ENCODE measurements around the gene PHACTR3. TPM values are rescaled to one million over a fixed set of nuclear protein-coding genes. Genes with fewer than 3 reads are reported as not detected.

The PHACTR3 gene
- total RNA-seq, 3 donors from 2014 or later: 0.41 to 3.4 (median 1.1) TPM

GRCh38 chr20:59677586-59677985, 73.2 kb downstream of the PHACTR3 start:
- no peak for ATAC-seq
- intact Hi-C loops (cut with DNase I, micrococcal nuclease): no loop called here
- no peaks in the 10 kb centered on the region for H3K9me3 ChIP-seq

GRCh38 chr20:59678288-59678687, 73.9 kb downstream of the PHACTR3 start:
- no peaks in the 10 kb centered on the region for H3K9me3 ChIP-seq
- H3K36me3 ChIP-seq (ENCODE audit: low read depth): no peaks in the 10 kb centered on the region
- H3K4me1 ChIP-seq (ENCODE audit: low read depth): no peaks in the 10 kb centered on the region
- no peak for TF ChIP-seq CTCF (IDR thresholded peaks at IDR 0.05)
- DNase-seq (no peak), ATAC-seq (no peak)
- intact Hi-C loops (cut with DNase I, micrococcal nuclease): no loop called here
- H3K4me3 ChIP-seq: no peak overlapping the region

More at GRCh38 chr20:59677586-59677985, 73.2 kb downstream of the PHACTR3 start:
- no peaks in the 10 kb centered on the region for H3K36me3 ChIP-seq (ENCODE audit: low read depth)
- DNase-seq: no peak
- no peak for TF ChIP-seq CTCF (IDR thresholded peaks at IDR 0.05)
- no peak overlapping the region for H3K4me3 ChIP-seq
- H3K4me1 ChIP-seq (ENCODE audit: low read depth): no peaks in the 10 kb centered on the region

GRCh38 chr20:59678951-59679350, 74.6 kb downstream of the PHACTR3 start:
- no peak for TF ChIP-seq CTCF (IDR thresholded peaks at IDR 0.05)
- H3K4me1 ChIP-seq (ENCODE audit: low read depth): no peaks in the 10 kb centered on the region
- H3K4me3 ChIP-seq: no peak overlapping the region
- no peaks in the 10 kb centered on the region for H3K36me3 ChIP-seq (ENCODE audit: low read depth)
- ATAC-seq: no peak
- no peak for DNase-seq
- H3K9me3 ChIP-seq: no peaks in the 10 kb centered on the region
- intact Hi-C loops (cut with DNase I, micrococcal nuclease): no loop called here

- no peak for TF ChIP-seq CTCF (IDR thresholded peaks at IDR 0.05)
- no peaks in the 10 kb centered on the region for H3K36me3 ChIP-seq (ENCODE audit: low read depth)
- intact Hi-C loops (cut with DNase I, micrococcal nuclease): no loop called here
- DNase-seq (no peak), ATAC-seq (no peak)
- no peaks in the 10 kb centered on the region for H3K9me3 ChIP-seq
- H3K4me3 ChIP-seq: no peak overlapping the region
- no peaks in the 10 kb centered on the region for H3K4me1 ChIP-seq (ENCODE audit: low read depth)
Measured at GRCh38 chr20:59680148-59680650, 75.9 kb downstream of the PHACTR3 start.

GRCh38 chr20:59680852-59681251, 76.5 kb downstream of the PHACTR3 start:
- Histone ChIP-seq H3K9me3 (no peaks in the 10 kb centered on the region), H3K4me3 (no peak overlapping the region), H3K4me1 (ENCODE audit: low read depth) (no peaks in the 10 kb centered on the region), H3K36me3 (ENCODE audit: low read depth) (no peaks in the 10 kb centered on the region)
- DNase-seq (no peak), ATAC-seq (no peak)
- intact Hi-C loops (cut with DNase I, micrococcal nuclease): no loop called here
- no peak for TF ChIP-seq CTCF (IDR thresholded peaks at IDR 0.05)

GRCh38 chr20:59682603-59683002, 78.3 kb downstream of the PHACTR3 start:
- DNase-seq (no peak), ATAC-seq (no peak)
- H3K4me1 ChIP-seq (ENCODE audit: low read depth): no peaks in the 10 kb centered on the region
- intact Hi-C loops (cut with DNase I, micrococcal nuclease): no loop called here
- no peaks in the 10 kb centered on the region for H3K9me3 ChIP-seq
- H3K4me3 ChIP-seq: no peak overlapping the region
- no peak for TF ChIP-seq CTCF (IDR thresholded peaks at IDR 0.05)
- H3K36me3 ChIP-seq (ENCODE audit: low read depth): no peaks in the 10 kb centered on the region
